HCT116 (cell line): ENCODE data around the gene SH3BP4. TPM values are rescaled to one million over a fixed set of nuclear protein-coding genes. Genes with fewer than 3 reads are reported as not detected.

Experiments used
- ATAC-seq: fragments of 200-7000 bp; cut with Tn5 transposase; 2 replicates; pipeline ENCODE4 v1.9.1; 2020; ENCODE audit warnings: mild to moderate bottlenecking, moderate library complexity
- BruUV-seq: library from RNA; stranded (reverse); fragments of 400-500 nt; replicated peaks from 2 replicates; lab custom pipeline; 2021; lab: Mats Ljungman, UMichigan
- CTCF ChIA-PET: fragments of 300-600 bp; sonication (Branson Sonifier 250); formaldehyde crosslinking; loops from one replicate; lab custom pipeline; 2021; ENCODE audit warnings: antibody characterized with exemption; lab: Charles Lee
- POLR2A ChIA-PET: fragments of 300-600, 350-600 bp; sonication (Branson Sonifier 250); formaldehyde crosslinking; loops from one replicate; lab custom pipeline; 2021; ENCODE audit warnings: antibody characterized with exemption; lab: Charles Lee
- RAD21 ChIA-PET, 2 experiments: fragments of 300-600 bp; sonication (Branson Sonifier 250); formaldehyde crosslinking; loops; one replicate each; lab custom pipeline; 2023; ENCODE audit warnings: low total read pairs in 2 of 2; ENCODE audit not compliant: uncharacterized antibody in 2 of 2, unreplicated experiment in 2 of 2, low non-redundant PET in 1 of 2; lab: Charles Lee
- DNase-seq: peaks from one replicate; pipeline ENCODE4 v3.0.0-alpha.2; 2010; ENCODE audit warnings: low read depth, low spot score
- H2AFZ ChIP-seq: fragments of 200-600 bp; shearing (Covaris generic), sonication (generic); 2 replicates; pipeline ENCODE4 v1.6.1; 2017; ENCODE audit warnings: low read depth, mixed run types, mixed read lengths, antibody characterized with exemption, low read length; ENCODE audit not compliant: poor library complexity, severe bottlenecking
- H3K27ac ChIP-seq: 2 replicates; pipeline ENCODE4 v1.5.1; 2012; ENCODE audit warnings: low read depth, low read length
- H3K27me3 ChIP-seq: fragments of 200-600 bp; sonication (generic); 2 replicates; pipeline ENCODE4 v1.6.1; 2016; ENCODE audit warnings: mixed run types, low read length, mixed read lengths; ENCODE audit not compliant: insufficient read depth
- H3K36me3 ChIP-seq, 2 experiments: fragments of 200-500 bp in 1 of 2; fragments of 200-600 bp in 1 of 2; sonication (Bioruptor generic) in 1 of 2; sonication (generic) in 1 of 2; 2 replicates each; pipeline versions ENCODE4 v1.5.1 to v1.6.1; 2014 to 2016; ENCODE audit warnings: low read length in 2 of 2, inconsistent platforms in 1 of 2, mixed read lengths in 1 of 2, mixed run types in 1 of 2; ENCODE audit not compliant: insufficient read depth in 2 of 2, control insufficient read depth in 1 of 2
- H3K4me1 ChIP-seq, 2 experiments: fragments of 200-600 bp in 1 of 2; sonication (generic) in 1 of 2; 2 replicates each; pipeline versions ENCODE4 v1.5.1 to v1.6.1; 2012 to 2017; ENCODE audit warnings: low read length in 2 of 2, inconsistent platforms in 1 of 2, mild to moderate bottlenecking in 1 of 2, mixed read lengths in 1 of 2, mixed run types in 1 of 2, moderate library complexity in 1 of 2; ENCODE audit not compliant: insufficient read depth in 2 of 2, control insufficient read depth in 1 of 2
- H3K4me2 ChIP-seq: fragments of 200-600 bp; sonication (generic); 2 replicates; pipeline ENCODE4 v1.6.1; 2017; ENCODE audit warnings: mixed run types, low read length, mixed read lengths
- H3K4me3 ChIP-seq, 2 experiments: fragments of 200-600 bp in 1 of 2; sonication (generic) in 1 of 2; replicated peaks in 1 of 2; 2 replicates each; pipeline ENCODE4 v1.5.1; 2011 to 2016; ENCODE audit warnings: low read length in 2 of 2, control low read depth in 1 of 2, low read depth in 1 of 2, mild to moderate bottlenecking in 1 of 2, mixed read lengths in 1 of 2, mixed run types in 1 of 2
- H3K79me2 ChIP-seq: fragments of 200-600 bp; sonication (generic); 2 replicates; pipeline ENCODE4 v1.6.1; 2017; ENCODE audit warnings: mild to moderate bottlenecking, mixed run types, low read length, moderate library complexity, mixed read lengths; ENCODE audit not compliant: insufficient read depth
- H3K9ac ChIP-seq: fragments of 200-600 bp; sonication (generic); 2 replicates; pipeline ENCODE4 v1.6.1; 2016; ENCODE audit warnings: low read length, mixed read lengths
- H3K9me2 ChIP-seq: fragments of 200-600 bp; sonication (generic), shearing (Covaris generic); 2 replicates; pipeline ENCODE4 v1.6.1; 2017; ENCODE audit warnings: mixed run types, mild to moderate bottlenecking, moderate library complexity; ENCODE audit not compliant: insufficient read depth
- H3K9me3 ChIP-seq, 2 experiments: fragments of 200-500 bp in 1 of 2; fragments of 200-600 bp in 1 of 2; sonication (Bioruptor generic) in 1 of 2; sonication (generic) in 1 of 2; 2 replicates each; pipeline ENCODE4 v1.6.1; 2014 to 2017; ENCODE audit warnings: low read length in 2 of 2, mixed read lengths in 2 of 2, inconsistent platforms in 1 of 2, low read depth in 1 of 2, mild to moderate bottlenecking in 1 of 2, mixed run types in 1 of 2, moderate library complexity in 1 of 2; ENCODE audit not compliant: control insufficient read depth in 1 of 2, insufficient read depth in 1 of 2
- H4K20me1 ChIP-seq: fragments of 200-600 bp; sonication (generic), shearing (Covaris generic); 2 replicates; pipeline ENCODE4 v1.6.1; 2017; ENCODE audit warnings: mixed run types, mild to moderate bottlenecking, moderate library complexity; ENCODE audit not compliant: insufficient read depth
- CEBPB ChIP-seq: IDR thresholded peaks from 2 replicates; pipeline ENCODE4 v1.6.1; 2012; ENCODE audit warnings: low read depth
- EGR1 ChIP-seq: IDR thresholded peaks from 2 replicates; pipeline ENCODE4 v1.6.1; 2012; ENCODE audit warnings: low read depth
- ELF1 ChIP-seq: IDR thresholded peaks from 2 replicates; pipeline ENCODE4 v1.6.1; 2012; ENCODE audit warnings: low read depth, borderline replicate concordance
- EZH2 ChIP-seq: fragments of 200-600 bp; sonication (generic); IDR thresholded peaks from 2 replicates; pipeline ENCODE4 v1.6.1; 2017; ENCODE audit warnings: antibody characterized with exemption, mixed run types
- EZH2phosphoT487 ChIP-seq: fragments of 200-600 bp; IDR thresholded peaks from 2 replicates; pipeline ENCODE4 v1.6.1; 2018; ENCODE audit warnings: antibody characterized with exemption, borderline replicate concordance
- FOSL1 ChIP-seq: IDR thresholded peaks from 2 replicates; pipeline ENCODE4 v1.6.1; 2012; ENCODE audit warnings: low read depth
- JUND ChIP-seq: IDR thresholded peaks from 2 replicates; pipeline ENCODE4 v1.6.1; 2012
- POLR2A ChIP-seq: IDR thresholded peaks from 2 replicates; pipeline ENCODE4 v1.7.0; 2011; ENCODE audit warnings: borderline replicate concordance; ENCODE audit not compliant: insufficient read depth, insufficient read length; ENCODE audit errors: extremely low read depth
- POLR2AphosphoS5 ChIP-seq: IDR thresholded peaks from 2 replicates; pipeline ENCODE4 v1.6.1; 2011; ENCODE audit warnings: mild to moderate bottlenecking, low read depth, low read length, moderate library complexity
- RAD21 ChIP-seq: IDR thresholded peaks from 2 replicates; pipeline ENCODE4 v1.6.1; 2012; ENCODE audit warnings: low read depth, mild to moderate bottlenecking
- SIN3A ChIP-seq: IDR thresholded peaks from 2 replicates; pipeline ENCODE4 v1.6.1; 2012; ENCODE audit warnings: low read depth
- SRF ChIP-seq: IDR thresholded peaks from 2 replicates; pipeline ENCODE4 v1.6.1; 2012; ENCODE audit warnings: low read depth
- TCF7L2 ChIP-seq: IDR thresholded peaks from 2 replicates; pipeline ENCODE4 v1.7.0; 2011; ENCODE audit warnings: borderline replicate concordance, inconsistent platforms; ENCODE audit not compliant: insufficient read depth, insufficient read length; ENCODE audit errors: extremely low read depth
- YY1 ChIP-seq: IDR thresholded peaks from 2 replicates; pipeline ENCODE4 v1.6.1; 2011; ENCODE audit warnings: low read length, low read depth, moderate library complexity, mild to moderate bottlenecking; ENCODE audit not compliant: insufficient replicate concordance; ENCODE audit errors: extremely low read depth
- ZBTB33 ChIP-seq: IDR thresholded peaks from 2 replicates; pipeline ENCODE4 v1.6.1; 2011; ENCODE audit warnings: mild to moderate bottlenecking, low read length, moderate library complexity; ENCODE audit not compliant: insufficient replicate concordance; ENCODE audit errors: extremely low read depth
- ZFX ChIP-seq: fragments of 450-650 bp; IDR thresholded peaks from 2 replicates; pipeline ENCODE4 v1.6.1; 2017
- ZNF274 ChIP-seq: fragments of 200-500 bp; sonication (Bioruptor generic); IDR thresholded peaks from 2 replicates; pipeline ENCODE4 v1.6.1; 2014; ENCODE audit warnings: mild to moderate bottlenecking, low read depth, low read length, inconsistent platforms
- intact Hi-C: fragments of 100-400 bp; cut with micrococcal nuclease; formaldehyde crosslinking; loops from 2 replicates; pipeline ENCODE4 v1.10.0; 2022
- total RNA-seq: library from RNA; stranded (reverse); gene quantifications from one replicate; pipeline ENCODE4 v1.2.1, GENCODE V29; 2021; ENCODE audit not compliant: unreplicated experiment
- TF ChIP-seq, protein P1 (sequence below): IDR thresholded peaks from 2 replicates; pipeline ENCODE4 v1.6.1; 2012; ENCODE audit warnings: low read depth
- TF ChIP-seq, protein P2 (sequence below): IDR thresholded peaks from 2 replicates; pipeline ENCODE4 v1.6.1; 2012
- TF ChIP-seq, protein P3 (sequence below): IDR thresholded peaks from 2 replicates; pipeline ENCODE4 v1.6.1; 2012

The SH3BP4 gene
- total RNA-seq, 1 experiment from 2014 or later = 32.9 TPM

GRCh38 chr2:235003096-235003775 lies 51.4 kb downstream of the SH3BP4 start:
- no TSS peak for BruUV-seq
- ATAC-seq (no peak), DNase-seq (no peak)
- Histone ChIP-seq H4K20me1 (no peaks in the 10 kb centered on the region), H3K4me1 (peaks cover 53 to 66% of the 10 kb centered on the region in 2 experiments), H3K9me3 (no peaks in the 10 kb centered on the region), H3K36me3 (no peaks in the 10 kb centered on the region), H3K79me2 (peaks cover 50% of the 10 kb centered on the region), H3K27ac (no peak overlapping the region), H3K9me2 (no peaks in the 10 kb centered on the region), H3K4me2 (0 out of 2 replicates have a peak overlapping the region, but pooled peaks have one; percentile 17), H2AFZ (no peak overlapping the region), H3K9ac (peak overlapping the region; percentile 11; the same call in 1 of the 2 replicates), H3K27me3 (no peaks in the 10 kb centered on the region), H3K4me3 (no peak overlapping the region)
- CTCF ChIA-PET = no interaction called here
- no peak for TF ChIP-seq FOSL1
- TF ChIP-seq POLR2AphosphoS5 = no peak
- TF ChIP-seq SRF = no peak
- no peak for TF ChIP-seq POLR2A
- TF ChIP-seq CEBPB = no peak
- TF ChIP-seq EGR1 = no peak
- TF ChIP-seq ZNF274 = no peak
- no peak for TF ChIP-seq JUND
- TF ChIP-seq, protein P1, sequence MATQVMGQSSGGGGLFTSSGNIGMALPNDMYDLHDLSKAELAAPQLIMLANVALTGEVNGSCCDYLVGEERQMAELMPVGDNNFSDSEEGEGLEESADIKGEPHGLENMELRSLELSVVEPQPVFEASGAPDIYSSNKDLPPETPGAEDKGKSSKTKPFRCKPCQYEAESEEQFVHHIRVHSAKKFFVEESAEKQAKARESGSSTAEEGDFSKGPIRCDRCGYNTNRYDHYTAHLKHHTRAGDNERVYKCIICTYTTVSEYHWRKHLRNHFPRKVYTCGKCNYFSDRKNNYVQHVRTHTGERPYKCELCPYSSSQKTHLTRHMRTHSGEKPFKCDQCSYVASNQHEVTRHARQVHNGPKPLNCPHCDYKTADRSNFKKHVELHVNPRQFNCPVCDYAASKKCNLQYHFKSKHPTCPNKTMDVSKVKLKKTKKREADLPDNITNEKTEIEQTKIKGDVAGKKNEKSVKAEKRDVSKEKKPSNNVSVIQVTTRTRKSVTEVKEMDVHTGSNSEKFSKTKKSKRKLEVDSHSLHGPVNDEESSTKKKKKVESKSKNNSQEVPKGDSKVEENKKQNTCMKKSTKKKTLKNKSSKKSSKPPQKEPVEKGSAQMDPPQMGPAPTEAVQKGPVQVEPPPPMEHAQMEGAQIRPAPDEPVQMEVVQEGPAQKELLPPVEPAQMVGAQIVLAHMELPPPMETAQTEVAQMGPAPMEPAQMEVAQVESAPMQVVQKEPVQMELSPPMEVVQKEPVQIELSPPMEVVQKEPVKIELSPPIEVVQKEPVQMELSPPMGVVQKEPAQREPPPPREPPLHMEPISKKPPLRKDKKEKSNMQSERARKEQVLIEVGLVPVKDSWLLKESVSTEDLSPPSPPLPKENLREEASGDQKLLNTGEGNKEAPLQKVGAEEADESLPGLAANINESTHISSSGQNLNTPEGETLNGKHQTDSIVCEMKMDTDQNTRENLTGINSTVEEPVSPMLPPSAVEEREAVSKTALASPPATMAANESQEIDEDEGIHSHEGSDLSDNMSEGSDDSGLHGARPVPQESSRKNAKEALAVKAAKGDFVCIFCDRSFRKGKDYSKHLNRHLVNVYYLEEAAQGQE = no peak
- no peak for TF ChIP-seq ZFX
- no peak for TF ChIP-seq ZBTB33
- no peak for TF ChIP-seq SIN3A
- TF ChIP-seq RAD21 = no peak
- TF ChIP-seq YY1 = no peak
- TF ChIP-seq, protein P2, sequence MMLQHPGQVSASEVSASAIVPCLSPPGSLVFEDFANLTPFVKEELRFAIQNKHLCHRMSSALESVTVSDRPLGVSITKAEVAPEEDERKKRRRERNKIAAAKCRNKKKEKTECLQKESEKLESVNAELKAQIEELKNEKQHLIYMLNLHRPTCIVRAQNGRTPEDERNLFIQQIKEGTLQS = no peak
- TF ChIP-seq, protein P3, sequence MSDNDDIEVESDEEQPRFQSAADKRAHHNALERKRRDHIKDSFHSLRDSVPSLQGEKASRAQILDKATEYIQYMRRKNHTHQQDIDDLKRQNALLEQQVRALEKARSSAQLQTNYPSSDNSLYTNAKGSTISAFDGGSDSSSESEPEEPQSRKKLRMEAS = no peak
- TF ChIP-seq EZH2phosphoT487 = no peak
- TF ChIP-seq TCF7L2 = no peak
- no peak for TF ChIP-seq EZH2
- TF ChIP-seq ELF1 = no peak
- intact Hi-C loops = no loop called here
- RAD21 ChIA-PET = no interaction called here
- POLR2A ChIA-PET = no interaction called here
